ENCODE data around the gene CTDSPL. TPM values are rescaled to one million over a fixed set of nuclear protein-coding genes. Genes with fewer than 3 reads are reported as not detected.

Gene CTDSPL
- total RNA-seq, 2 donors from 2014 or later = 75.0 to 76.7 TPM

DNA sequence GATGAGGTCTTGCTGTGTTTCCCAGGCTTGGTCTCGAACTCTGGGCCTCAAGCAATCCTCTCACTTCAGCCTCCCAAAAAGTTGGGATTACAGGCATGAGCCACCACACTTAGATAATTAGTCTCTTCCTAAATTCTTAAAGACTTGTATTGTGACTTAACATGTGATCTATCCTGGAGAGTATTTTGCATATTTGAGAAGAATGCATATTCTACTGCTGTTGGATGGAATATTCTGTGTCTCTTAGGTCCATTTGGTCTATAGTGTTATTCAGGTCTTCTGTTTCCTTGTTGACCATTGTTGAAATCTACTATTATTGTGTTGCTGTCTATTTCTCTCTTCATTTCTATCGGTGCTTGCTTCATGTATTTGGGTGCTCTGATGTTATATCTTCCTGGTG is 68.8 kb downstream of the CTDSPL start:
- TF ChIP-seq, protein P1, sequence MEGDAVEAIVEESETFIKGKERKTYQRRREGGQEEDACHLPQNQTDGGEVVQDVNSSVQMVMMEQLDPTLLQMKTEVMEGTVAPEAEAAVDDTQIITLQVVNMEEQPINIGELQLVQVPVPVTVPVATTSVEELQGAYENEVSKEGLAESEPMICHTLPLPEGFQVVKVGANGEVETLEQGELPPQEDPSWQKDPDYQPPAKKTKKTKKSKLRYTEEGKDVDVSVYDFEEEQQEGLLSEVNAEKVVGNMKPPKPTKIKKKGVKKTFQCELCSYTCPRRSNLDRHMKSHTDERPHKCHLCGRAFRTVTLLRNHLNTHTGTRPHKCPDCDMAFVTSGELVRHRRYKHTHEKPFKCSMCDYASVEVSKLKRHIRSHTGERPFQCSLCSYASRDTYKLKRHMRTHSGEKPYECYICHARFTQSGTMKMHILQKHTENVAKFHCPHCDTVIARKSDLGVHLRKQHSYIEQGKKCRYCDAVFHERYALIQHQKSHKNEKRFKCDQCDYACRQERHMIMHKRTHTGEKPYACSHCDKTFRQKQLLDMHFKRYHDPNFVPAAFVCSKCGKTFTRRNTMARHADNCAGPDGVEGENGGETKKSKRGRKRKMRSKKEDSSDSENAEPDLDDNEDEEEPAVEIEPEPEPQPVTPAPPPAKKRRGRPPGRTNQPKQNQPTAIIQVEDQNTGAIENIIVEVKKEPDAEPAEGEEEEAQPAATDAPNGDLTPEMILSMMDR (IDR thresholded peaks at IDR 0.05) = no peak
- DNase-seq = no peak
- intact Hi-C loops (cut with DNase I) = no loop called here
- peaks cover 6% of the 10 kb centered on the region for H3K4me1 ChIP-seq
- H3K4me3 ChIP-seq = no peak overlapping the region
- H3K27ac ChIP-seq = no peak overlapping the region
- H3K36me3 ChIP-seq = no peaks in the 10 kb centered on the region
- no peaks in the 10 kb centered on the region for H3K9me3 ChIP-seq
- no peaks in the 10 kb centered on the region for H3K27me3 ChIP-seq
- no peak overlapping the region for H3K9ac ChIP-seq (ENCODE audit: low read depth in 2 of 2, low read length in 2 of 2)

DNA sequence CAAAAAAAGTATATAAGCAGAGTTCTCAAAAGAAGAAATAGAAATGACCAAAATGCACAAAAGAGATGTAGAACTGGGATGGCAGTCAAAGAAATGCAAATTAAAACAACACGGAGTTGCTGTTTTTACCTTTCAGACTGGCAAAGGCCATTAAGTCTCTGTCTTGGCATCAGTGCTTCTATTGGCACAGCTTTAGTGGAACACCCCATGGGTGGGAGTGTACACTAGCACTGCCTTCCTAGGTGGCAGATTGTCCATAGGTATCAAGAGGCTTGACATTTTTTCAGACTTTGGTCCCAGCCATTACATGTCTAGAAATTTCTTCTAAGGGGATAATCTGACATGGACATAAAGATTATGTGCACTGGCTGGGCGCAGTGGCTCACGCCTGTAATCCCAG is 70.8 kb downstream of the CTDSPL start:
- Histone ChIP-seq H3K9ac (ENCODE audit: low read depth in 2 of 2, low read length in 2 of 2) (no peak overlapping the region), H3K27me3 (no peaks in the 10 kb centered on the region), H3K36me3 (no peaks in the 10 kb centered on the region), H3K27ac (no peak overlapping the region), H3K9me3 (no peaks in the 10 kb centered on the region), H3K4me3 (no peak overlapping the region), H3K4me1 (peaks cover 14% of the 10 kb centered on the region)
- DNase-seq = no peak
- TF ChIP-seq, protein P1 (IDR thresholded peaks at IDR 0.05) = no peak
- intact Hi-C loops (cut with DNase I) = no loop called here

DNA sequence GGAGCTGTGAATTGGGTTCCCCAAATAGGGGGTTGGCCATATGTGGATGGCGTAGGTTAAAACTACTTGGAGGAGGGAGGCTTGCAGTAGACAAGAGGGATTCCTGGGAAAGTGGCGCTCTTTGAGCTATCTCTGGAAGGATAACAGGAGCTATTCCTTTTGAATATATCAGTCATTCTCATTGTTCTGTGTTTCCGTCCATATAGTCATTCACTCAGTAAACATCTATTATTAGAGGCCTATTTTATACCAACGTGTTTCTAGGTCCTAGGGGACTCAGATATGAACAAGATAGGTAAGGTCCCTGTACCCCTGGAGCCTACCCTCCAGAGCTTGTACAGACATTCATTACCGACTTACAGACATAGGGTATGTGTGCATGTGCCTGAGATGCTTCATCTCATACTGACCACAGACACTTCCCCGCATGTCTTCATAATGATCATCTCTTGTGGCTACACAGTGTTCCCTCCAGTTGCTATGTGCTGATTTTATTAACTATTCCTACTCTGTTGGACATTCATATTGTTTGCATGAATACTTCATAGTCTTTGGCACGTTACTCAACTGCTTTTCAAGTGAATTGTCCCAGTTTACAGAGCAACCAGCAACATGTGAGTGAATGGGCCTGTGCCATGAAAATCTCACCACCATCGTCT is 73.1 kb downstream of the CTDSPL start:
- H3K9ac ChIP-seq (ENCODE audit: low read depth in 2 of 2, low read length in 2 of 2) = peak overlapping the region in 1 of 2 donors; percentile 13
- H3K4me3 ChIP-seq = no peak overlapping the region
- TF ChIP-seq, protein P1 (IDR thresholded peaks at IDR 0.05) = no peak
- H3K27ac ChIP-seq = peak overlapping the region; percentile 39
- DNase-seq = no peak
- no peaks in the 10 kb centered on the region for H3K9me3 ChIP-seq
- intact Hi-C loops (cut with DNase I) = no loop called here
- H3K36me3 ChIP-seq = no peaks in the 10 kb centered on the region
- no peaks in the 10 kb centered on the region for H3K27me3 ChIP-seq
- H3K4me1 ChIP-seq = peaks cover 14% of the 10 kb centered on the region

DNA sequence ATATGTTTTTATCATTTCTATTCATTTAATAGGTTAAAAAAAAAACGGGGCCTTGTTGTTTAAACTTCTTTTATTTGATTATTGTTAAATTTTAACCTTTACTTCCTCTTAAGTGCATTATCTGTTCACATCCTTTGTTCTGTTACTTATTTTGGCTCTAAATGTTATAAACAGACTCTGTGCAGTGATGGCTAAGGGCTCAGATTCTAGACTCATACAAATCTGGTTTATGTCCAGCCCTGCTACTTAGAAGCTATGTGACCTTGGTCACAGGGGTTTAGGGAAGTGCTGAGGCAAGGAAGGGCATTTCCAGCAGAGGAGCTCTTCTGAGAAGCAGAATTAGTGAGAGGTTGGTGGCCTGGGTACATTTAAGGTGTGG is 73.6 kb downstream of the CTDSPL start:
- Histone ChIP-seq H3K36me3 (no peaks in the 10 kb centered on the region), H3K27me3 (no peaks in the 10 kb centered on the region), H3K9me3 (no peaks in the 10 kb centered on the region), H3K4me1 (peaks cover 14% of the 10 kb centered on the region), H3K4me3 (no peak overlapping the region), H3K27ac (peak overlapping the region; percentile 39), H3K9ac (ENCODE audit: low read depth in 2 of 2, low read length in 2 of 2) (peak overlapping the region in 1 of 2 donors; percentile 22)
- intact Hi-C loops (cut with DNase I) = no loop called here
- TF ChIP-seq, protein P1 (IDR thresholded peaks at IDR 0.05) = no peak
- DNase-seq = no peak

DNA sequence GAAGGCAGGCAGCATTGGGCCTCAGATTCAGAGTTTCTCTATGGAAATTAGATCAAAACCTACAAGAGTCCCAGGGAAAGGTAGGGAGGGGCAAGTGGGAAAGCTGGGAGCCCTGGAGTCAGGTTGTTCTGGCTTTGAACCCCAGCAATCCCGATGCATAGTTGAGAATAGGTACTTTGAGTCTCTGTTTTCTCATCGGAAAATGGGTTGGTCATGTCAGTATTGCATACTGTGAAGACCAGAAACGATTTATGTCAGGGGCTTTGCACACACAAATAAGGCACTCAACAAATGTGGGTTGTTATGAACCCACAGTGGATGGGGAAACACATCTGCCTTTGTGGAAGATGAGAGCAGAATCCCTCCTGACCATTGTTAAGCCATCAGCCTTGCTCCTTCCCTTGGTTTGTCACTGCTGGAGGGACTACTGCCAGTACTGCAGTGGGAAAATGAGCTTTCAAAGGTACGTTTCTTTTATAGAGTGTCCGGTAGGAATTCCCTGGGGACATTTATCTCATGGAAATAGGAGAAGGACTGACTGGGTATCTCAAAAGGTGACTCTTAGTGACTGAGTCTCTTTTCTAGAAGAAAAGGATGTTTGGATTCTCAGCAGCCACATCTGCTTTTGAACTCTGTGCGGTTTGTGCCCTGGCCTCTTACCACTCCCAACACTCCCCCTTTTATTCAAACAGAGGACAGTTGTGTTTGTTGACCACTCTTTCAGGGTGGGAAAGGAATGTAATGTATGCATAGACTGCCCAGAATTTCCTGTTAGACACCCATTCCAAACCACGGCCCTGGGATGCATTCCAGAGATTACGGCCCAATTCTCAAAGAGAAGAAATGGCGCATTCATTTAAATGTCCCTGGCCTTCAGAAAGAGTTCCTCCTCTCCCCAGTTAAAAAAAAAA is 74.3 kb downstream of the CTDSPL start:
- TF ChIP-seq, protein P1 (IDR thresholded peaks at IDR 0.05) = no peak
- Histone ChIP-seq H3K9me3 (no peaks in the 10 kb centered on the region), H3K4me1 (peaks cover 14% of the 10 kb centered on the region), H3K9ac (ENCODE audit: low read depth in 2 of 2, low read length in 2 of 2) (peak overlapping the region in 1 of 2 donors; percentile 22), H3K4me3 (no peak overlapping the region), H3K27ac (peak overlapping the region; percentile 39), H3K27me3 (no peaks in the 10 kb centered on the region), H3K36me3 (no peaks in the 10 kb centered on the region)
- DNase-seq = no peak
- intact Hi-C loops (cut with DNase I) = no loop called here
